SU-DHL-6 (cell line): Measurements from ENCODE around the gene VILL.

ENCODE experiments used
- H2AFZ ChIP-seq: fragments of 200-600 bp; sonication (generic); 2 replicates; pipeline ENCODE4 v1.6.1; 2014; ENCODE audit warnings: low read depth, mild to moderate bottlenecking, moderate library complexity, mixed read lengths, antibody characterized with exemption, low read length; ENCODE audit not compliant: severe bottlenecking
- H3F3A ChIP-seq: fragments of 200-600 bp; shearing (Covaris generic); 2 replicates; pipeline ENCODE4 v1.6.0; 2016; ENCODE audit warnings: antibody characterized with exemption, mild to moderate bottlenecking; ENCODE audit not compliant: insufficient read depth
- H3K27ac ChIP-seq: fragments of 200-600 bp; sonication (generic); 2 replicates; pipeline ENCODE4 v1.5.1; 2016; ENCODE audit warnings: low read depth, mild to moderate bottlenecking, low read length, moderate library complexity, mixed read lengths
- H3K27me3 ChIP-seq: fragments of 200-600 bp; sonication (generic), shearing (Covaris generic); 2 replicates; pipeline ENCODE4 v1.6.0; 2014; ENCODE audit warnings: mild to moderate bottlenecking, low read length
- H3K36me3 ChIP-seq: fragments of 200-600 bp; sonication (generic); 2 replicates; pipeline ENCODE4 v1.6.1; 2014; ENCODE audit warnings: mild to moderate bottlenecking, low read length, mixed read lengths
- H3K4me2 ChIP-seq: fragments of 300-600, 200-600 bp; shearing (Covaris generic), sonication (generic); 2 replicates; pipeline ENCODE4 v1.6.0; 2014; ENCODE audit warnings: low read length, low read depth, mild to moderate bottlenecking; ENCODE audit not compliant: poor library complexity, severe bottlenecking
- H3K4me3 ChIP-seq: fragments of 200-600 bp; sonication (generic); 2 replicates; pipeline ENCODE4 v1.5.1; 2014; ENCODE audit warnings: antibody characterized with exemption, low read length, mild to moderate bottlenecking, mixed read lengths; ENCODE audit not compliant: insufficient read depth, poor library complexity, severe bottlenecking
- H3K79me2 ChIP-seq: fragments of 200-600 bp; sonication (generic); 2 replicates; pipeline ENCODE4 v1.6.1; 2014; ENCODE audit warnings: mild to moderate bottlenecking, low read length, moderate library complexity; ENCODE audit not compliant: insufficient read depth
- H3K9ac ChIP-seq: fragments of 200-600 bp; sonication (generic); 2 replicates; pipeline ENCODE4 v1.7.0; 2014; ENCODE audit warnings: mild to moderate bottlenecking, low read length
- H3K9me2 ChIP-seq: fragments of 200-600 bp; sonication (generic); replicated peaks from 2 replicates; pipeline ENCODE4 v1.6.1; 2014; ENCODE audit warnings: low read length; ENCODE audit not compliant: insufficient read depth
- H3K9me3 ChIP-seq: fragments of 200-600 bp; sonication (generic); 2 replicates; pipeline ENCODE4 v1.6.1; 2014; ENCODE audit warnings: low read length, mixed read lengths; ENCODE audit not compliant: insufficient read depth
- H4K20me1 ChIP-seq: fragments of 200-600 bp; sonication (generic); 2 replicates; pipeline ENCODE4 v1.6.1; 2014; ENCODE audit warnings: low read depth, mild to moderate bottlenecking, antibody characterized with exemption, low read length, moderate library complexity, mixed read lengths
- CTCF ChIP-seq: fragments of 200-600 bp; sonication (generic); IDR thresholded peaks from one replicate; pipeline ENCODE4 v1.5.1; 2017; ENCODE audit warnings: antibody characterized with exemption, mild to moderate bottlenecking, low read length, moderate library complexity; ENCODE audit not compliant: insufficient read depth, poor library complexity, severe bottlenecking
- EZH2phosphoT487 ChIP-seq: fragments of 200-600 bp; sonication (generic), shearing (Covaris generic); conservative IDR thresholded peaks from 2 replicates; pipeline ENCODE4 v1.6.1; 2018; ENCODE audit warnings: mild to moderate bottlenecking, antibody characterized with exemption, low read length, moderate library complexity, mixed read lengths

The VILL gene

GRCh38 chr3:38020342-38020726 is 29.7 kb downstream of the VILL start:
- H3K36me3 ChIP-seq, result no peaks in the 10 kb centered on the region
- no peak overlapping the region for H3K27ac ChIP-seq
- no peak overlapping the region for H3K4me2 ChIP-seq
- no peak overlapping the region for H2AFZ ChIP-seq
- H3K9me3 ChIP-seq, result no peaks in the 10 kb centered on the region
- H3F3A ChIP-seq, result peaks cover 17% of the 10 kb centered on the region
- no peaks in the 10 kb centered on the region for H3K9me2 ChIP-seq
- no peak overlapping the region for H3K4me3 ChIP-seq
- H4K20me1 ChIP-seq, result no peaks in the 10 kb centered on the region
- H3K27me3 ChIP-seq, result no peaks in the 10 kb centered on the region
- no peak for TF ChIP-seq CTCF
- no peak for TF ChIP-seq EZH2phosphoT487
- H3K9ac ChIP-seq, result no peak overlapping the region
- no peaks in the 10 kb centered on the region for H3K79me2 ChIP-seq

- H3K4me2 ChIP-seq, result no peak overlapping the region
- H3K27me3 ChIP-seq, result no peaks in the 10 kb centered on the region
- TF ChIP-seq CTCF (no peak), EZH2phosphoT487 (no peak)
- no peaks in the 10 kb centered on the region for H3K36me3 ChIP-seq
- no peaks in the 10 kb centered on the region for H3K79me2 ChIP-seq
- H4K20me1 ChIP-seq, result no peaks in the 10 kb centered on the region
- peaks cover 17% of the 10 kb centered on the region for H3F3A ChIP-seq
- no peak overlapping the region for H3K27ac ChIP-seq
- no peaks in the 10 kb centered on the region for H3K9me2 ChIP-seq
- no peak overlapping the region for H3K9ac ChIP-seq
- no peak overlapping the region for H3K4me3 ChIP-seq
- no peaks in the 10 kb centered on the region for H3K9me3 ChIP-seq
- H2AFZ ChIP-seq, result no peak overlapping the region
Measured at GRCh38 chr3:38021196-38021595, 30.6 kb downstream of the VILL start.

- Histone ChIP-seq H3K79me2 (no peaks in the 10 kb centered on the region), H3K27me3 (no peaks in the 10 kb centered on the region), H3F3A (peaks cover 17% of the 10 kb centered on the region), H3K27ac (no peak overlapping the region), H3K4me3 (no peak overlapping the region), H2AFZ (no peak overlapping the region), H3K9me3 (no peaks in the 10 kb centered on the region), H3K4me2 (no peak overlapping the region), H3K9ac (no peak overlapping the region), H3K36me3 (no peaks in the 10 kb centered on the region), H4K20me1 (no peaks in the 10 kb centered on the region), H3K9me2 (no peaks in the 10 kb centered on the region)
- no peak for TF ChIP-seq CTCF
Measured at GRCh38 chr3:38022301-38022700, 31.7 kb downstream of the VILL start.
